Ishikawa (cell line): ENCODE results near the gene SRGAP1.

Experiments
- CREB1 ChIP-seq: IDR thresholded peaks from 2 replicates; pipeline ENCODE4 v1.6.1; 2012; ENCODE audit warnings: low read depth
- EGR1 ChIP-seq: IDR thresholded peaks from 2 replicates; pipeline ENCODE4 v1.6.1; 2012
- EP300 ChIP-seq: IDR thresholded peaks from 2 replicates; pipeline ENCODE4 v1.6.1; 2012; ENCODE audit warnings: borderline replicate concordance
- TAF1 ChIP-seq: IDR thresholded peaks from 2 replicates; pipeline ENCODE4 v1.6.1; 2012; ENCODE audit warnings: low read depth, mild to moderate bottlenecking
- TEAD4 ChIP-seq: IDR thresholded peaks from 2 replicates; pipeline ENCODE4 v1.6.1; 2012
- TF ChIP-seq, protein P1 (sequence below): IDR thresholded peaks from 2 replicates; pipeline ENCODE4 v1.6.1; 2012; ENCODE audit warnings: low read depth, mild to moderate bottlenecking
- TF ChIP-seq, protein P2 (sequence below): IDR thresholded peaks from 2 replicates; pipeline ENCODE4 v1.6.1; 2012

DNA sequence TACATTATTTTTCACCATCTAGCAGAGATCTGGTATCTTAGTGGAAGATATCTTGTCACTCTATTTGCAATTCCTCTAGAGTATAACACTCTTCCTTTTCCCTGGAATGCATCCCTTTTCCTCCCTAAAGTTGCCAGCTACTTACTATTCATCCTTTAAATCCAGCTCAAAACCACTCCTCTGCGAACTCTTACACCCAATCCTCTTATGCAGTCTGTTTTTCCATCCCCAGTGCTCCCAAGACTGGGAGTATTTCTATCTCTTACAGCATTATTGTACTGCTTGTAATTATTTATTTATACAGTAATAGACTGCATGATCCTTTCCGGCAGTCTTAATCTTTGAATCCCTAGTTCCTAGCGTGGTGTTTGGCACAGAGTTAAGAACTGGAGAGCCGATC is 2.9 kb upstream of the SRGAP1 start:
- TF ChIP-seq CREB1 (no peak), TEAD4 (no peak), EGR1 (no peak), EP300 (no peak), TAF1 (no peak)
- TF ChIP-seq, protein P1, sequence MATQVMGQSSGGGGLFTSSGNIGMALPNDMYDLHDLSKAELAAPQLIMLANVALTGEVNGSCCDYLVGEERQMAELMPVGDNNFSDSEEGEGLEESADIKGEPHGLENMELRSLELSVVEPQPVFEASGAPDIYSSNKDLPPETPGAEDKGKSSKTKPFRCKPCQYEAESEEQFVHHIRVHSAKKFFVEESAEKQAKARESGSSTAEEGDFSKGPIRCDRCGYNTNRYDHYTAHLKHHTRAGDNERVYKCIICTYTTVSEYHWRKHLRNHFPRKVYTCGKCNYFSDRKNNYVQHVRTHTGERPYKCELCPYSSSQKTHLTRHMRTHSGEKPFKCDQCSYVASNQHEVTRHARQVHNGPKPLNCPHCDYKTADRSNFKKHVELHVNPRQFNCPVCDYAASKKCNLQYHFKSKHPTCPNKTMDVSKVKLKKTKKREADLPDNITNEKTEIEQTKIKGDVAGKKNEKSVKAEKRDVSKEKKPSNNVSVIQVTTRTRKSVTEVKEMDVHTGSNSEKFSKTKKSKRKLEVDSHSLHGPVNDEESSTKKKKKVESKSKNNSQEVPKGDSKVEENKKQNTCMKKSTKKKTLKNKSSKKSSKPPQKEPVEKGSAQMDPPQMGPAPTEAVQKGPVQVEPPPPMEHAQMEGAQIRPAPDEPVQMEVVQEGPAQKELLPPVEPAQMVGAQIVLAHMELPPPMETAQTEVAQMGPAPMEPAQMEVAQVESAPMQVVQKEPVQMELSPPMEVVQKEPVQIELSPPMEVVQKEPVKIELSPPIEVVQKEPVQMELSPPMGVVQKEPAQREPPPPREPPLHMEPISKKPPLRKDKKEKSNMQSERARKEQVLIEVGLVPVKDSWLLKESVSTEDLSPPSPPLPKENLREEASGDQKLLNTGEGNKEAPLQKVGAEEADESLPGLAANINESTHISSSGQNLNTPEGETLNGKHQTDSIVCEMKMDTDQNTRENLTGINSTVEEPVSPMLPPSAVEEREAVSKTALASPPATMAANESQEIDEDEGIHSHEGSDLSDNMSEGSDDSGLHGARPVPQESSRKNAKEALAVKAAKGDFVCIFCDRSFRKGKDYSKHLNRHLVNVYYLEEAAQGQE, result no peak
- TF ChIP-seq, protein P2, sequence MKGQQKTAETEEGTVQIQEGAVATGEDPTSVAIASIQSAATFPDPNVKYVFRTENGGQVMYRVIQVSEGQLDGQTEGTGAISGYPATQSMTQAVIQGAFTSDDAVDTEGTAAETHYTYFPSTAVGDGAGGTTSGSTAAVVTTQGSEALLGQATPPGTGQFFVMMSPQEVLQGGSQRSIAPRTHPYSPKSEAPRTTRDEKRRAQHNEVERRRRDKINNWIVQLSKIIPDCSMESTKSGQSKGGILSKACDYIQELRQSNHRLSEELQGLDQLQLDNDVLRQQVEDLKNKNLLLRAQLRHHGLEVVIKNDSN, result no peak
